ENCODE data around the gene BEND3.

DNA sequence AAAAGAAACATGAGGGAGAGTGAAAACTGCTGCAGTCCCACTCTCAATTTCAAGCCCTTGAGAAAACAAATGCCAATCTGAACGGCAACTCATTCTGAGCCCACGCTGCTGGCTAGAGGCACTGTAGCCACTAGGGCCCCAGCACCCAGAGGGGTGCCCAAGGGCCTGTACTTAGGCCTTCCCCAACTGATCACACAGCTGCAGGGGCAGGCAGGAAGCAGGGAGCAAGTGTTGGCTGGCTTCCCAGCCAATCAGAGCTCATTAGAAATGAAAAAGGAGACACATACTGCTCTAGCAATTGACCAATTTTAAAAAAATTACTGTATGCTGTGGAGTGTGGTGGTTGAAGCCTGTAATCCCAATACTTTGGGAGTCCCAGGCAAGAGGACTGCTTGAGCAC lies 3.7 kb upstream of the BEND3 start:
- TF ChIP-seq, protein P1, sequence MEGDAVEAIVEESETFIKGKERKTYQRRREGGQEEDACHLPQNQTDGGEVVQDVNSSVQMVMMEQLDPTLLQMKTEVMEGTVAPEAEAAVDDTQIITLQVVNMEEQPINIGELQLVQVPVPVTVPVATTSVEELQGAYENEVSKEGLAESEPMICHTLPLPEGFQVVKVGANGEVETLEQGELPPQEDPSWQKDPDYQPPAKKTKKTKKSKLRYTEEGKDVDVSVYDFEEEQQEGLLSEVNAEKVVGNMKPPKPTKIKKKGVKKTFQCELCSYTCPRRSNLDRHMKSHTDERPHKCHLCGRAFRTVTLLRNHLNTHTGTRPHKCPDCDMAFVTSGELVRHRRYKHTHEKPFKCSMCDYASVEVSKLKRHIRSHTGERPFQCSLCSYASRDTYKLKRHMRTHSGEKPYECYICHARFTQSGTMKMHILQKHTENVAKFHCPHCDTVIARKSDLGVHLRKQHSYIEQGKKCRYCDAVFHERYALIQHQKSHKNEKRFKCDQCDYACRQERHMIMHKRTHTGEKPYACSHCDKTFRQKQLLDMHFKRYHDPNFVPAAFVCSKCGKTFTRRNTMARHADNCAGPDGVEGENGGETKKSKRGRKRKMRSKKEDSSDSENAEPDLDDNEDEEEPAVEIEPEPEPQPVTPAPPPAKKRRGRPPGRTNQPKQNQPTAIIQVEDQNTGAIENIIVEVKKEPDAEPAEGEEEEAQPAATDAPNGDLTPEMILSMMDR (IDR thresholded peaks at IDR 0.05), result no peak
- no peak for TF ChIP-seq POLR2A (IDR thresholded peaks at IDR 0.05)
- TF ChIP-seq EP300 (IDR thresholded peaks at IDR 0.05), result no peak
- TF ChIP-seq POLR2AphosphoS5 (IDR thresholded peaks at IDR 0.05), result no peak

Measured in suprapubic skin (tissue), 4 donors.